Activated T-cell treated with anti-CD3 and anti-CD28 coated beads for 48 hours (primary cell): ENCODE results near the gene P2RX7.
"Not testable (repeated sequence)": the region's sequence is repeated elsewhere in the genome, so short reads cannot be mapped to it uniquely, and the experiment has no call there.

Source experiments
- DNase-seq: peaks from one replicate; pipeline ENCODE4 v3.0.0-alpha.2; 2020; ENCODE audit warnings: low read depth

P2RX7 gene

GRCh38 chr12:121209221-121209620 is 76.5 kb downstream of the P2RX7 start:
- no peak for DNase-seq

- peak; percentile 88 for DNase-seq
Observed at GRCh38 chr12:121209624-121210572, 77.2 kb downstream of the P2RX7 start, which contains the start of gene P2RX4. Gene P2RX4, plus strand, starts transcription at chr12:121210129. Its CDS starts 36 bp downstream, at chr12:121210165.

- no peak for DNase-seq
Observed at GRCh38 chr12:121212875-121213274, 80.2 kb downstream of the P2RX7 start.

- DNase-seq = no peak
Observed at GRCh38 chr12:121214166-121214777, 81.6 kb downstream of the P2RX7 start.

- no peak for DNase-seq
Observed at GRCh38 chr12:121214855-121215745, 82.4 kb downstream of the P2RX7 start.

- DNase-seq = no peak
Observed at GRCh38 chr12:121216102-121216501, 83.4 kb downstream of the P2RX7 start.

GRCh38 chr12:121217063-121217462 is 84.4 kb downstream of the P2RX7 start:
- no peak for DNase-seq

- DNase-seq = no peak
Observed at GRCh38 chr12:121217761-121218160, 85.1 kb downstream of the P2RX7 start.

GRCh38 chr12:121218588-121219352 is 86.1 kb downstream of the P2RX7 start:
- DNase-seq = no peak

GRCh38 chr12:121219353-121219986 is 86.8 kb downstream of the P2RX7 start:
- DNase-seq = no peak

- DNase-seq = no peak
Observed at GRCh38 chr12:121222847-121223246, 90.2 kb downstream of the P2RX7 start.

- peak; percentile 33 for DNase-seq
Observed at GRCh38 chr12:121223292-121224285, 90.9 kb downstream of the P2RX7 start.

GRCh38 chr12:121224591-121224990 is 91.9 kb downstream of the P2RX7 start:
- DNase-seq = no peak

- no peak for DNase-seq
Observed at GRCh38 chr12:121226399-121226798, 93.7 kb downstream of the P2RX7 start.

- not testable (repeated sequence) for DNase-seq
Observed at GRCh38 chr12:121226871-121227270, 94.2 kb downstream of the P2RX7 start.

GRCh38 chr12:121227294-121227693 is 94.6 kb downstream of the P2RX7 start:
- no peak for DNase-seq

GRCh38 chr12:121228919-121229665 is 96.4 kb downstream of the P2RX7 start:
- DNase-seq = no peak

- peak; percentile 57 for DNase-seq
Observed at GRCh38 chr12:121229826-121230537, 97.3 kb downstream of the P2RX7 start.
